GM23248 (cell line): ENCODE data around the gene PI4KB.

Experiments used
- EZH2 ChIP-seq: fragments of 200-600 bp; sonication (generic); IDR thresholded peaks from 2 replicates; pipeline ENCODE4 v1.6.1; 2018; ENCODE audit warnings: antibody characterized with exemption, mild to moderate bottlenecking; ENCODE audit not compliant: insufficient read depth, poor library complexity, severe bottlenecking
- EZH2phosphoT487 ChIP-seq: fragments of 200-600 bp; sonication (generic); IDR thresholded peaks from 2 replicates; pipeline ENCODE4 v1.6.1; 2018; ENCODE audit warnings: antibody characterized with exemption, moderate library complexity, mild to moderate bottlenecking, low read depth; ENCODE audit not compliant: insufficient read depth

GRCh38 chr1:151370211-151370911 lies 43.1 kb upstream of the PI4KB start:
- TF ChIP-seq EZH2 = no peak
- no peak for TF ChIP-seq EZH2phosphoT487
